ENCODE measurements around the gene CDH23. TPM values are rescaled to one million over a fixed set of nuclear protein-coding genes. Genes with fewer than 3 reads are reported as not detected.

CDH23 gene
- total RNA-seq, 2 donors from 2014 or later = 1.4 to 1.6 TPM

DNA sequence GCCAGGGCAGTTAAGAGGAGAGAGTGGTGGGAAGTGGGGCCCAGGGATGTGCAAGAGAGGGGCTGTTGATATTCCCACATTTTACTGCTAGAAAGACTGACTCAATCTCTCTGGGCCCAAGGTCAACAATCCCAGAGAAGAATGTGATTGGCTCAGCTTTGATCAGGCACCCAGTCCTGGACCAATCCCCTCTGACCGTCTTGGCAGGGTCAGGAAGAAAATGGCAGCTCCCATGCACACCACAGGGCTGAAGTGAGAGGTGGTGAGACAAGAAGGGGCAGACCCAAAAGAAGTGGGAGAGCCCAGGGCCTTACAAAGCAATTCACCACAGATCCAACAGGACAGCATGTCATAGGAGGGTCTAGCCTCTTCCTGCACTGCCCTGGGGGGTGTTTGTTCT lies 326.1 kb downstream of the CDH23 start:
- H3K4me1 ChIP-seq = peaks cover 14% of the 10 kb centered on the region
- TF ChIP-seq, protein P1, sequence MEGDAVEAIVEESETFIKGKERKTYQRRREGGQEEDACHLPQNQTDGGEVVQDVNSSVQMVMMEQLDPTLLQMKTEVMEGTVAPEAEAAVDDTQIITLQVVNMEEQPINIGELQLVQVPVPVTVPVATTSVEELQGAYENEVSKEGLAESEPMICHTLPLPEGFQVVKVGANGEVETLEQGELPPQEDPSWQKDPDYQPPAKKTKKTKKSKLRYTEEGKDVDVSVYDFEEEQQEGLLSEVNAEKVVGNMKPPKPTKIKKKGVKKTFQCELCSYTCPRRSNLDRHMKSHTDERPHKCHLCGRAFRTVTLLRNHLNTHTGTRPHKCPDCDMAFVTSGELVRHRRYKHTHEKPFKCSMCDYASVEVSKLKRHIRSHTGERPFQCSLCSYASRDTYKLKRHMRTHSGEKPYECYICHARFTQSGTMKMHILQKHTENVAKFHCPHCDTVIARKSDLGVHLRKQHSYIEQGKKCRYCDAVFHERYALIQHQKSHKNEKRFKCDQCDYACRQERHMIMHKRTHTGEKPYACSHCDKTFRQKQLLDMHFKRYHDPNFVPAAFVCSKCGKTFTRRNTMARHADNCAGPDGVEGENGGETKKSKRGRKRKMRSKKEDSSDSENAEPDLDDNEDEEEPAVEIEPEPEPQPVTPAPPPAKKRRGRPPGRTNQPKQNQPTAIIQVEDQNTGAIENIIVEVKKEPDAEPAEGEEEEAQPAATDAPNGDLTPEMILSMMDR (IDR thresholded peaks at IDR 0.05) = no peak
- intact Hi-C loops (cut with DNase I) = no loop called here
- no peaks in the 10 kb centered on the region for H3K9me3 ChIP-seq
- H3K27me3 ChIP-seq = no peaks in the 10 kb centered on the region
- no peak overlapping the region for H3K27ac ChIP-seq
- no peak for DNase-seq
- H3K4me3 ChIP-seq = no peak overlapping the region
- no peak overlapping the region for H3K9ac ChIP-seq (ENCODE audit: low read depth in 2 of 2, low read length in 2 of 2)
- no peaks in the 10 kb centered on the region for H3K36me3 ChIP-seq

DNA sequence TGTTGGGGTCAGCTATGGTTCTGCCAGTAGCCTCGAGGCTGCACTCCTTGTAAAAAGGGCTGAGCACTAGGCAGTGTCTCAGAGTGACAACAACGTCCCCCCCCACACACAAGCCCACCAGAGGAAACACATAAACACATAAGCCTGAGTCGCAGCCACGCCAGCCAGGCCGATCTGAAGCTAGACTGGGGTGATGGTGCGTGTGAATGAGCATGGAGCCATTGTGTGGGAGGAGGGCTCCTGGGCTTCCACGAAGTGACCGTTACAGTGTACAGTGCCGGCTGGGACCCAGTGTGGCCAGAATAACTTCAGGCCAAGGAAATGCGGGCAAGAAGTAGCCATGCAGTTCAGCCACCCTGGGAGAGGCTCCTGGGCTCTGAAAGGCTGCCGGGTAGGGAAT lies 326.6 kb downstream of the CDH23 start:
- Histone ChIP-seq H3K4me1 (peaks cover 19% of the 10 kb centered on the region), H3K36me3 (no peaks in the 10 kb centered on the region), H3K27me3 (no peaks in the 10 kb centered on the region), H3K4me3 (no peak overlapping the region), H3K9ac (ENCODE audit: low read depth in 2 of 2, low read length in 2 of 2) (no peak overlapping the region), H3K27ac (no peak overlapping the region), H3K9me3 (no peaks in the 10 kb centered on the region)
- intact Hi-C loops (cut with DNase I) = no loop called here
- TF ChIP-seq, protein P1 (IDR thresholded peaks at IDR 0.05) = no peak
- no peak for DNase-seq

DNA sequence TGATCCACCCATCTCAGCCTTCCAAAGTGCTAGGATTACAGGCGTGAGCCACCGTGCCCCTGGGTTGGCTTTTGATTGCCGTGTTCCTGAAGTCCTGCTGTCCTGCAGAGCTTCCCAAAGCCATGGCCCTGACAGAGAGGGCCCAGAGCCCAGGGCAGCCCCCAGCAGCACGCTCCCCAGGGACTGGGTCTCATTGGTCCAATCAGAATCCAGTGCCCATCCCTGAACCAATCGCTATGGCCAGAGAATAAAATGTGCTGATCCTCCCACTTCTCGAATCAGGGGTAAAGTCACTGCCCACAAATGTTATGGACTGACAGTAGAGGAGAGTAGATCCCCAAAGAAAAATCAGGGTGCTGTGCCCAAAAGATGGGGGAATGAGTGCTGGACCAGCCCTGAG lies 327.8 kb downstream of the CDH23 start:
- Histone ChIP-seq H3K27ac (no peak overlapping the region), H3K9ac (ENCODE audit: low read depth in 2 of 2, low read length in 2 of 2) (no peak overlapping the region), H3K27me3 (no peaks in the 10 kb centered on the region), H3K4me3 (no peak overlapping the region), H3K4me1 (peaks cover 31% of the 10 kb centered on the region), H3K36me3 (no peaks in the 10 kb centered on the region), H3K9me3 (no peaks in the 10 kb centered on the region)
- no peak for DNase-seq
- TF ChIP-seq, protein P1 (IDR thresholded peaks at IDR 0.05) = no peak
- intact Hi-C loops (cut with DNase I) = no loop called here

DNA sequence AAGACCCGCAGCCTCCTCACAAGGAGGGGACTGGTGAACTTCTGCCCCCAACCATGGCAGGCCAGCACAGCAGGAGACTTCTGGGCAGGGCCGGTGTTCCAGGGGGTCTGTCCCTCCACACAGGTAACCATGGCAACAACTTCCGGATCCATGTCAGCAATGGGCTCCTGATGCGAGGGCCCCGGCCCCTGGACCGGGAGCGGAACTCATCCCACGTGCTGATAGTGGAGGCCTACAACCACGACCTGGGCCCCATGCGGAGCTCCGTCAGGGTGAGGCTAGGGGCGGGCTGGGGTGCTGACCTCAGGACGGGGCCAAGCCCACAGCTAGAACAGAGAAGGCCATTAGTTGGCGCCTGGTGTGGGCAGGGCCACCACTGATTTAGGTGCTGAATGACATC lies 328.5 kb downstream of the CDH23 start:
- Histone ChIP-seq H3K9ac (ENCODE audit: low read depth in 2 of 2, low read length in 2 of 2) (peak overlapping the region in 1 of 2 donors; percentile 8), H3K9me3 (no peaks in the 10 kb centered on the region), H3K36me3 (no peaks in the 10 kb centered on the region), H3K4me3 (no peak overlapping the region), H3K4me1 (peaks cover 31% of the 10 kb centered on the region), H3K27me3 (no peaks in the 10 kb centered on the region), H3K27ac (no peak overlapping the region)
- intact Hi-C loops (cut with DNase I) = loop anchor here (5.0 kb wide), 1 partner anchor 47 kb away; the partner anchor contains the start of gene VSIR
- TF ChIP-seq, protein P1 (IDR thresholded peaks at IDR 0.05) = no peak
- no peak for DNase-seq

DNA sequence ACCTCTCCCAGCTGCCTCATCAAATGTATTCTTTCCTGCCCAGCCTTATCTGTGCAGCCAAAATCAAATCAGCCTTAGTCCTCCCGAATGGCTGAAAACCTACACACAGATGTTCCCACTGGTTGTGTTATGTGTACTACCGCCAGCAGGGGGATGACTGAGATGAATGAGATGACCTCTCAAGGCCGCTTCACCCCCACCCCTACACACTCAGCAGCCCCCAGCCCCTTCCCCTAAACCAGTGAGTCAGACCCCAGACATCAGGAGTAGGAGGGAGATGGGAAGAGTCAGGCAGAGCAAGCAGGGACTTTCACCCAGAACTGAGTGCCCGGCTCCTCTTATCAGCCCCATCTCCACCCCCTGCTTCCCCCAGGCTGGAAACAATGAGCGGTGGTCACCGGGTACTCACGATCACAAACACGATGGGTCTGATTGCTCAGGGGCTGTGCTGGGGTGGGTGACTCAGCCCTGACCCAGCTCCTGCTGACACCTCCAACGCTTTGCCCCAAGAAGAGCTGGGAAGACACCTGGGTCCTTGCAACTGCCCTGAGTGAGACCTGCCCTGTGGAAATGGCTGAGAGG lies 329.4 kb downstream of the CDH23 start:
- Histone ChIP-seq H3K9me3 (no peaks in the 10 kb centered on the region), H3K4me1 (peaks cover 31% of the 10 kb centered on the region), H3K36me3 (no peaks in the 10 kb centered on the region), H3K4me3 (no peak overlapping the region), H3K27ac (no peak overlapping the region), H3K9ac (ENCODE audit: low read depth in 2 of 2, low read length in 2 of 2) (peak overlapping the region in 1 of 2 donors; percentile 27), H3K27me3 (no peaks in the 10 kb centered on the region)
- TF ChIP-seq, protein P1 (IDR thresholded peaks at IDR 0.05) = no peak
- intact Hi-C loops (cut with DNase I) = loop anchor here (5.0 kb wide), 1 partner anchor 46 kb away; the partner anchor contains the start of gene VSIR
- peak; percentile 62 for DNase-seq

All from colonic mucosa (tissue), 4 donors.